Esophagus squamous epithelium (tissue), 5 donors: ENCODE data around the gene TMEM184B. TPM values are rescaled to one million over a fixed set of nuclear protein-coding genes. Genes with fewer than 3 reads are reported as not detected.

Experiments
- DNase-seq: peaks from one replicate; lab custom pipeline; 2025; lab: John Stamatoyannopoulos, UW
- H3K27ac ChIP-seq, 4 donors: fragments of 200-600 bp; sonication (generic); one replicate each; pipeline ENCODE4 v1.5.1; 2016 to 2019; ENCODE audit warnings: mild to moderate bottlenecking in 1 of 4
- H3K27me3 ChIP-seq, 4 donors: fragments of 200-600 bp; sonication (generic); 1 replicate in 3 of 4; 2 replicates in 1 of 4; pipeline versions ENCODE4 v1.5.1 to v1.6.0; 2017 to 2021; ENCODE audit warnings: antibody characterized with exemption in 1 of 4
- H3K36me3 ChIP-seq, 3 donors: fragments of 200-600 bp; sonication (generic); one replicate each; pipeline ENCODE4 v1.5.1; 2016 to 2019
- H3K4me1 ChIP-seq, 3 donors: fragments of 200-600 bp; sonication (generic); one replicate each; pipeline ENCODE4 v1.5.1; 2017 to 2019
- H3K4me3 ChIP-seq, 4 donors: fragments of 200-600 bp; sonication (generic); 1 replicate in 3 of 4; 2 replicates in 1 of 4; pipeline ENCODE4 v1.5.1; 2016 to 2019; ENCODE audit warnings: mild to moderate bottlenecking in 2 of 4, moderate library complexity in 1 of 4
- H3K9me3 ChIP-seq, 3 donors: fragments of 200-600 bp; sonication (generic); one replicate each; pipeline ENCODE4 v1.5.1; 2016 to 2019
- CTCF ChIP-seq, 6 experiments: fragments of 450-650 bp in 4 of 6; fragments of 200-600 bp in 2 of 6; sonication (generic) in 2 of 6; IDR thresholded peaks; one replicate each; pipeline ENCODE4 v1.5.1; 2016 to 2019; ENCODE audit warnings: antibody characterized with exemption in 6 of 6, mild to moderate bottlenecking in 4 of 6, moderate library complexity in 4 of 6
- POLR2A ChIP-seq, 4 donors: fragments of 450-650 bp; IDR thresholded peaks; one replicate each; pipeline ENCODE4 v1.6.1; 2017; ENCODE audit warnings: antibody characterized with exemption in 4 of 4, mild to moderate bottlenecking in 4 of 4, moderate library complexity in 3 of 4
- WGBS, 2 donors: methylation state at CpG; one replicate each; pipeline ENCODE4 v1.1.5; 2018; 5-methylcytosine and 5-hydroxymethylcytosine counted together
- intact Hi-C: fragments of 100-400 bp; cut with DNase I; formaldehyde crosslinking; loops from one replicate; pipeline ENCODE4 v1.15.0; 2022
- total RNA-seq, 4 donors: library from RNA; depleted of rRNA; stranded (reverse); fragments of >200 nt; gene quantifications; one replicate each; pipeline ENCODE4 v1.1.0, GENCODE V29; 2016
- donor health status: DM: yes; HTN: yes; CAD: no.

Gene TMEM184B
- total RNA-seq, 4 donors from 2014 or later, result 22.5 to 55.1 (median 28.3) TPM

DNA sequence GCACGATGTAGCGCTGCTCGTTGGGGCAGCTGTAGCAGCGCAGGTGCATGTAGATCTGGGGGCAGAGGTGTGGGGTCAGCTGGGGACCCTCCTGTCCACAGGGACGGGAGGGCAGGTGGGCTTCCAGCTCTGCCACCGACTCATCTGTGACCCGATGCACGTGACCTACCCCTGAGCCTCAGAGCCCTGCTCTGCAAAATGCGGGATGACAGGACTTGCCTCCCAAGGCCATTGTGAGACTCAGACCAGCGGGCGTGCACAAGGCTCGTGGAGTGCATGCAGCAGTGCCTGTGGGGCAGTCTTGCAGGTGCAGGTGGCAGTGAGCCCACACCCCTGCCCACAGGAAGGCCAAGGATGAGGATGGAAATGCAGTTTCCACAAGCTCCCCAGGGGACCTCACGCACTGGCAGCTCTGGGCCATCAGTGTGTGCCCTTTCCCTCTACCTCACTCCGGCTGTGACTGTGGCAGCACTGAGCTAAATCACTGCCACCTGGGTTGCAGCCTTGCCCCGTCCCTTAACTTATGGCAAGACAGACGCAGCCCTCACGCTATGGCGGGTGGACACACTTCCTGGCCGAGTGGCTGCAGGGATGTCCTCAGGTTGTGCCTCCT, 26.7 kb downstream of the TMEM184B start:
- Histone ChIP-seq H3K36me3 (peaks cover 16 to 59% (median 18%) of the 10 kb centered on the region in 3 donors), H3K27ac (peak overlapping the region in 3 of 4 donors; percentile 67 to 83 (median 72)), H3K4me3 (no peak overlapping the region), H3K4me1 (peaks cover 8 to 69% (median 36%) of the 10 kb centered on the region in 3 donors), H3K9me3 (peaks cover 0 to 6% (median 0%) of the 10 kb centered on the region in 3 donors), H3K27me3 (no peaks in the 10 kb centered on the region)
- WGBS, 2 donors, result 76 to 87% methylated on average over 6 to 15 of the region's 19 CpGs
- no peak for DNase-seq
- TF ChIP-seq CTCF (IDR thresholded peaks at IDR 0.05) (no peak), POLR2A (IDR thresholded peaks at IDR 0.05) (no peak)
- intact Hi-C loops, result no loop called here

DNA sequence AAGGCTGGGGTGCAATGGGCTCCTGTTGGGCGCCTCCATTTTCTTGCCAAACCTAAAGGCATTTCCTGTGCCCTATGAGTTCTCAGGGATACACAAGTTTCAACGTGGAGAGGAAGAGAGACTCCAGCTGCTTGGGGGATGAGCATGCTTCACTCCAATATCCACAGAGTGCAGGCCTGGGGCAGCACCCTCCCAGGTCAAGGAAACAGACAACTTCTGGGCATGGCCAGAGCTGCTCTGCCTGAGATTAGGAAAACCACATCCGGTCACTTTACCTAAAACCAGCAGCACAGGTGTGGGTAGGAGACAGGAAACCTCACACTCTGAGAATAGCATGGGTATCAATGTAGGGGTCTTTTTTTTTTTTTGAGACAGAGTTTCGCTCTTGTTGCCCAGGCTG, 28.7 kb downstream of the TMEM184B start:
- peaks cover 0 to under 1% (median 0%) of the 10 kb centered on the region in 3 donors for H3K9me3 ChIP-seq
- no peak for TF ChIP-seq POLR2A (IDR thresholded peaks at IDR 0.05)
- no peak for TF ChIP-seq CTCF (IDR thresholded peaks at IDR 0.05)
- intact Hi-C loops, result no loop called here
- H3K27me3 ChIP-seq, result no peaks in the 10 kb centered on the region
- 42 to 60% methylated on average over 3 to 4 of the region's 4 CpGs for WGBS, 2 donors
- H3K27ac ChIP-seq, result peak overlapping the region in 2 of 4 donors; percentile 35 to 63
- peaks cover 16 to 52% (median 18%) of the 10 kb centered on the region in 3 donors for H3K36me3 ChIP-seq
- no peak overlapping the region for H3K4me3 ChIP-seq
- H3K4me1 ChIP-seq, result peaks cover 21 to 75% (median 50%) of the 10 kb centered on the region in 3 donors
- DNase-seq, result no peak

DNA sequence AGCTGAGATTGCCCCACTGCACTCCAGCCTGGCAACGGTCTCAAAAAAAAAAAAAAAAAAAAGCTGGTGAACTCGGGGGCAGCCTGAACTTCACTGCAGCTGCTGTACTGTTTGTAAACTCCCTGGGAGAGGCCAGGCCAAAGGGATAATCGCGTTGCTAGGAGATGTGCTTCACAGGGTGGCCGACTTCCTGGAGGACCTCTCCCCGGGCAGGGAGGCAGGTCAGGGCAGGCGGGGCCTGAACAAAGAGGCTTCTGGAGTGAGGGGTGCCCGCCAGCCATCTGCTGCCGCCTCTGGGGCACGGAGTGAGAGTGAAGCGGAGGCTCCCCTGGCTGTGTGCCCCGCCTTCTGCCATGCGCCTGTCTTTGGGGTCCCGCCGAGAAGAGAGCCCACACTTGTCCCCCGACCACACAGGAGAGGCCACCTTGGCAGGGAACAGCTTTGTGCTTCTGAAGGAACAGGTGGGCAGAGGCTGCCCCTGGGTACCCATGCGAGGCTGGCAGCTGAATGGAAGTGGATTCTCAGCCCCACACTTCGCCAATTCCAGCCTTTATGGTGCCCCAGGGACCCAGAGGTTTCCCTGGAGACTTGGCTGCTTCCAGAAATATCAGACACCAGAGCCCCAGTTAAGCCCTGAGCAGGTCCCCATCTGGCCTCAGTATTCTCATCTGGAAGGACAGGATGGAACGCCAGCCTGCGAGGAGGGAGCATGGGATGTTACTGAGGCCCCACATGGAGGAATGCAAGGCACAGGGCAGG, 29.6 kb downstream of the TMEM184B start:
- H3K27me3 ChIP-seq, result no peaks in the 10 kb centered on the region
- peaks cover 30 to 82% (median 60%) of the 10 kb centered on the region in 3 donors for H3K4me1 ChIP-seq
- WGBS, 2 donors, result 33 to 66% methylated on average over 6 to 9 of the region's 20 CpGs
- peaks cover 16 to 52% (median 18%) of the 10 kb centered on the region in 3 donors for H3K36me3 ChIP-seq
- H3K27ac ChIP-seq, result peak overlapping the region; percentile 35 to 66 (median 50)
- intact Hi-C loops, result no loop called here
- no peak overlapping the region for H3K4me3 ChIP-seq
- DNase-seq, result no peak
- TF ChIP-seq POLR2A (IDR thresholded peaks at IDR 0.05) (no peak), CTCF (IDR thresholded peaks at IDR 0.05) (no peak)
- H3K9me3 ChIP-seq, result no peaks in the 10 kb centered on the region

GRCh38 chr22:38240734-38241252, 32.0 kb downstream of the TMEM184B start:
- no peaks in the 10 kb centered on the region for H3K9me3 ChIP-seq
- intact Hi-C loops, result no loop called here
- TF ChIP-seq CTCF (IDR thresholded peaks at IDR 0.05) (no peak), POLR2A (IDR thresholded peaks at IDR 0.05) (no peak)

More at GRCh38 chr22:38240734-38241252, 32.0 kb downstream of the TMEM184B start:
- Histone ChIP-seq H3K36me3 (peaks cover 9 to 41% (median 12%) of the 10 kb centered on the region in 3 donors), H3K27ac (peak overlapping the region; percentile 13 to 64 (median 45)), H3K27me3 (no peaks in the 10 kb centered on the region), H3K4me3 (no peak overlapping the region), H3K4me1 (peaks cover 35 to 82% (median 57%) of the 10 kb centered on the region in 3 donors)
- no peak for DNase-seq
- 25 to 43% methylated on average over 6 of the region's 6 CpGs for WGBS, 2 donors
